NCI-H69 (cell line): ENCODE data around the gene PLPP3.
"Not testable (repeated sequence)": the region's sequence is repeated elsewhere in the genome, so short reads cannot be mapped to it uniquely, and the experiment has no call there.

ENCODE experiments used
- DNase-seq: peaks from one replicate; lab custom pipeline; 2025; lab: John Stamatoyannopoulos, UW

PLPP3 gene

DNA sequence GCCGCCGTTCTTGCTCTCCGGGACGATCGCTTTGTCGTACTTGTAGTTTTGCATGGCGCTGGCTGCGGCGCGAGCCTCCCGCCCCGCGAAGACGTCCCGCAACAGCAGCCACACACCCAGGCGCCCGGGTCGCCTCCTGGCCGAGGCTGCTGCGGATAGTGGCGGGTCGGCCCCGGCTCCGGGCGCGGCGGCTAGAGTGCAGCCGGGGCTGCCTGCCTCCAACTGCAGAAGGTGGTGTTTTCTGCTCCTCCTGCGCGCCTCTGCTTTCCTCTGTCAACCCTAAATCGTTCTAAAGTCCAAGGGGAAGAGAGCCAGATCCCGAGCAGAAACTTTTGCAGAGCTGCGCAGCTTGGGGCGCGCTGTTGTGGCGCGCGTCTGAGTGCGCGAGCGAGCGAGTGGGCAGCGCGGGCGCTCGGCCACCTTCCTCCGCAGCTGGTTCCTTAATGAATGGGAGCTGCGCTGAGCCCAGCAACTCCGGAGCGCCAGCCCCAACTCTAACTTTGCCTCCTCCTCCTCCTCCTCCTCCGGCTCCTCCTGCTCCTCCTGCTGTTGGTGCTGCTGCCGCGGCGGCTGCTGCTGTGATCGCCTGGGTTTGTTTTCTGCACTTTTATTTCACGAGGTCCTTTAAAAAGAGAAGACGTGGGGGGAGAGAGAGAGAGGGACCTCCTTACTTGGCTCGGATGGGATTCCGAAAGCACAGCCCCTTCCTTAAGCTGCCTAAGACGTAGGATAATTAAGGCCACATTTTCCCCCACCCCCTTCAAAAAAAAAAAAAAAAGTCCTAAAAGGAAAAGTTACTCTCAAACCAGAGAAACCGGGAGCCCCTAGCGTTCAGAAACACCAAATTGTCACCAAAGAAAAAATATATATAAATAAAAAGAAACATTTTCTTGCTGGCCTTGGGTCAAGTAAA lies at the start of gene PLPP3:
Gene PLPP3, minus strand, starts transcription at position 601 of the 913 bp plus-strand sequence. Its CDS starts 547 bp downstream, at position 54.
- DNase-seq, result peak; percentile 83

DNA sequence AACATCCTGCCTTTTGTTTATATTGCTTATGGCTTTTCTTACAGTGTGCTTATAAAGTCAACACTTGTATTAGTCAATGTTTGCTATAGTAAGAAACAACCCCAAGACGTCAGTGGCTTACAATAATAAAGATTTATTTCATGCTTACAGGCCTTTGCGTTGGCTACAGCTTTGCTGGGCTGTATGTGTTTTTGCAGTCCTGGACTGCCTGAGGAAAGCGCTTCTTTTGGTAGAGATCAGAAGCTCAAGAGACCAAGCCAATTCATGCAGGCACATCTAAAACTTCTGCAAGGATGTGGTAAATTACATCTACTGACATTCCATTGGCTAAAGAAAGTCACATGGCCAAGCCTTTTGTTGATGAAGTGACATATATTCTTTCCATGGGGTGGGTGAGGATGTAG lies 48.3 kb upstream of the PLPP3 start:
- no peak for DNase-seq

DNA sequence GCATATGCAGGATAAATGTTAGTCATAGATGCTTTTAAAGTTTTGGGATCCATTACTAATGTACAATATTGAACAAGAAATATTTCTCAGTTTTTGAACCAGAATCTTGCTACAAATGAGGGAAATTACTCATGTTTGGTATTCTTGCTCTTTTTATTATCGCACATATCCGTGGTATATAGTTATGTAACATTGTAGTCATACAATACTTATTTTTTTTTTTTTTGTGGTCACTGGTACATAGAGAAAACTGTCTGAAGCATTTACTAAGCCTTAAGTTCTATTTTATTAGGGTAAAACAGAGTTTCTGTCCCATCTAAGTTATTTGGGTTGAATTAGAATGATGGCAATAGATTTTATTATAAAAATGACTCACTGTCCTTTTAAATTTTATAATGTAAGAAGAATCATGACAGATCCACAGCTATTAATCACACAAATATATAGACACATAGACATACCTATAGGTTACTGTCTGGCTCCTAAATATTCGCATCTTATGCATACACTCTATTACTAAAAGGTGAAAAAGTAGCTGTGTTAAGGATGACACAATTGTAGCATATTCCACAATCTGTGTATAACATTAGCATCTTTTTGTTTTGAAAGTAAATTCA lies 47.8 kb upstream of the PLPP3 start:
- no peak for DNase-seq

DNA sequence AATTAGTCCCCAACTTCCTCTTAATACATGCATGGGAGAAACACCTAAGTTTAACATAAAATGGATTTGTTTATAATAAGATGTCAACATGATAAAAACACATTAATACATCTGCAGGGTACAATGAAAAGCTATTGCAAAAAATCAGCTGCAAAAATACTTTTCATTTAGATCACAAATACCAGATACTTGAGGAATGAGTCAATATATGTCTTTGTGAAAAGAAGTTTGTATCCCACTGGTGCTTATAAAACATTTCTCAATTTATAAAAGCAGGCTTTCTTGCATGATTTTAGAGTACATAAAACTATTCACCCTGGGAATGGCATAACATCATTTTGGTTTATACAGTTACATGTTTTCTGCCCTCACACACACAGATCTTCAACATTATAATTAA lies 47.2 kb upstream of the PLPP3 start:
- no peak for DNase-seq

DNA sequence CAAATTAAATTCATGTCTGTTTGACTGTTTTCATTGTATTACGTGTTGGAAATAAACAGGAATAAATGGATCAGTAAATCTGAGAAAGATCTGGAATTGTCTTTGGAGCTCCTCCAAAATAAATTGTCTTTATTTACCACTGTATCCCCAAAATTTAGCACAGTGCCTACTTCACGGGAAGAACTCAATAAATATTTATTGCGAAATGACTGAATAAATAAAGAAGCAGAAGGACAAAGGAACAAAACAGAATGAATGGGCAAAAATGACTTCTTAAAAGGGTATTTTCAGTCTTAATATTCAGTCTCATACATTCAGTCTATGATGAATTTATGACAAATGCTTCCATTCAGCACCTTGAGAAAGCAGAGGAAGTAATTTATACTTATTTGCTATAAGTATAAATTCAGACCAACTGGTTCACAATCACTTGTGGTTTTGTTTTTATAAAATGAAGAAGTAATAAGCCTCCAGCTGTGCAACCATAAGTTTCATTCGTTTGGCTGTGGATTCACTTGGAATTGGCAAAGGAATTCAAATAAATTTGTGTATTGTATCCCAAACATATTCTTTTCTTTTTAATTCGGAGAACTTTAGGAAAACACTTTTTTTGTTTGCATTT lies 46.6 kb upstream of the PLPP3 start:
- no peak for DNase-seq

DNA sequence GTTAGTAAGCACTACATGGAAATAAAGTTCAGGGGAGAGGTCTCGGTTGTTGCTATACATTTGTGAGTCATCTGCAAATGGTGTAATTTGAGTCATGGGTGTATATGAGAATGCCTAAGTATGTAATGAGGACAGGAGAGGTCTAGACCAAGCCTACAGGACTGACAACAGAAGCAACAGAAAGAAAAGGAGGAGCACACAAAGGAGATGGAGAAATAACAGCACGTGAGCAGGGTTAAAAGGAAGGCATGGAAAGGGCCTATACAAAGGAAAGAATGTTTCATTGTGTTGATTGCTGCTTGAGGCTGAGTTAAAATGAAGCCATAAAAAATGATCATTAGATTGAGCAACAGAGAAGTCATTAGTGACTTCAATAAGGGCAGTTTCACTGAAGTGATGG lies 37.8 kb upstream of the PLPP3 start:
- no peak for DNase-seq

DNA sequence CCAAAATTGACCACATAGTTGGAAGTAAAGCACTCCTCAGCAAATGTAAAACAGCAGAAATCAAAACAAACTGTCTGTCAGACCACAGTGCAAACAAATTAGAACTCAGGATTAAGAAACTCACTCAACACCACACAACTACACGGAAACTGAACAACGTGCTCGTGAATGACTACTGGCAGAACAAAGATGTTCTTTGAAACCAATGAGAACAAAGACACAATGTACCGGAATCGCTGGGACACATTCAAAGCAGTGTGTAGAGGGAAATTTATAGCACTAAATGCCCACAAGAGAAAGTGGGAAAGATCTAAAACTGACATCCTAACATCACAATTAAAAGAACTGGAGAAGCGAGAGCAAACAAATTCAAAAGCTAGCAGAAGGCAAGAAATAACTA lies 31.4 kb upstream of the PLPP3 start:
- not testable (repeated sequence) for DNase-seq

DNA sequence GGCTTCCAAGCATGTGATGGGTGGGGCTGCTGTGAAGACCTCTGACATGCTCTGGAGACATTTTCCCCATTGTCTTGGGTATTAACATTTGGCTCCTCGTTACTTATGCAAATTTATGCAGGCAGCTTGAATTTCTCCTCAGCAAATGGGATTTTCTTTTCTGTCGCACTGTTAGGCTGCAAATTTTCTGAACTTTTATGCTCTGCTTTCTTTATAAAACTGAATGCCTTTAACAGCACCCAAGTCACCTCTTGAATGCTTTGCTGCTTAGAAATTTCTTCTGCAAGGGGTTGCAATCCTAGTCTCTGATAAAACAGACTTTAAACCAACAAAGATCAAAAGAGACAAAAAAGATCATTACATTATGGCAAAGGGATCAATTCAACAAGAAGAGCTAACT lies 30.7 kb upstream of the PLPP3 start:
- not testable (repeated sequence) for DNase-seq

DNA sequence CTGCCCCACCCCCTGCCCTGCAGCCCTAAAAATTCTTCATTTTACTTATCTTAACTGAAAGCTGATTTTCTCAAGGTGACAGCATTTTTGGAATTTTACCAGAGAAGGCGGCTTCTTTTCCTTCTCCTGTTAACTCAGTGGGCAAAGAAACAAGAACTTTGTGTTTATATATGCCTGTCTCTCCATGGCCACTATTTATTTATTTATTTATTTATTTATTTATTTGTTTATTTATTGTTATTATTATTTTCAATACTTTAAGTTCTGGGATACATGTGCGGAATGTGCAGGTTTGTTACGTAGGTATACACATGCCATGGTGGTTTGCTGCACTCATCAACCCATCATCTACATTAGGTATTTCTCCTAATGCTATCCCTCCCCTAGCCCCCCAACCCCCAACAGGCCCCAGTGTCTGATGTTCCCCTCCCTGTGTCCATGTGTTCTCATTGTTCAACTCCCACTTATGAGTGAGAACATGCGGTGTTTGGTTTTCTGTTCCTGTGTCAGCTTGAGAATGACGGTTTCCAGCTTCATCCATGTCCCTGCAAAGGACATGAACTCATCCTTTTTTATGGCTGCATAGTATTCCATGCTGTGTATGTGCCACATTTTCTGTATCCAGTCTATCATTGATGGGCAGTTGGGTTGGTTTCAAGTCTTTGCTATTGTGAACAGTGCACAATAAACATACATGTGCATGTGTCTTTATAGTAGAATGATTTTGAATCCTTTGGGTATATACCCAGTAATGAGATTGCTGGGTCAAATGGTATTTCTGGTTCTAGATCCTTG lies 16.2 kb upstream of the PLPP3 start:
- DNase-seq, result not testable (repeated sequence)

DNA sequence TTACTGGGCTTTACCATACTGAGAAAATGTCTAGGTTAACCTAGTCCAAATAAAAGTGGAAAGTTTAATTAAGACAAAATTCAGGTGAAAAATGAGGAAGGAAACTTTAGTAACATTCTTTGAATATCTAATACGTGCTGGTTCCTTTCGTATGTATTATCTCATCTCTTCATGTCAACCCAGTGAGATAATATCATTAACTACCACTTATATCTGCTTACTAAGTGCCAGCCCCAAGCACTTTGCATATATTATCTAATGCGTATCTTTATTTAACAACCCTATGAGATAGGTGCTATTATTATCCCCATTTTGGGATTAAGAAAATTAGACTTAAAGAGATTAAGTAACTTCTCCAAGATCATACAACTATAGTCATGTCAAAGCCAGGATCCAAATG lies 12.5 kb upstream of the PLPP3 start:
- no peak for DNase-seq

DNA sequence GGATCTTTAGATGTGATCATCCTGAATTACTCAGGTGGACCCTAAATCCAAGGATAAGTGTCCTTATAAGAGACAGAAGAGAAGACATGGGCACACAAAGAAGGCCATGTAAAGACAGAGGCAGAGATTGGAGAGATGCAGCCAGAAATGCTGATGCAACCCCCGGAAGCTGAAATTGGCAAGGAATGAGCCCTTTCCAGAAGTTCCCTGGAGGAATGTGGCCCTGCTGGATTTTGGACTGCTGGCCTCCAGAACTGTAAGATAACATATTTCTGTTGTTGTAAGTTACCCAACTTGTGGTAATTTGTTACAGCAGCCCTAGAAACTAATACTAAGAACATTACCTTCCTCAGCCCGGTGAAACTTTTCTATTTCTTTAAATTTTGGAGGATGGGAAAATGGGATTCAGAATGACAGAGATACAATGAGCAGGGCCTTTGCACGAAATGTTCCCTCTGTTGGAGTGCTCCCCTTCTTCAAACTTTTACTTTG lies 11.2 kb upstream of the PLPP3 start:
- DNase-seq, result no peak

DNA sequence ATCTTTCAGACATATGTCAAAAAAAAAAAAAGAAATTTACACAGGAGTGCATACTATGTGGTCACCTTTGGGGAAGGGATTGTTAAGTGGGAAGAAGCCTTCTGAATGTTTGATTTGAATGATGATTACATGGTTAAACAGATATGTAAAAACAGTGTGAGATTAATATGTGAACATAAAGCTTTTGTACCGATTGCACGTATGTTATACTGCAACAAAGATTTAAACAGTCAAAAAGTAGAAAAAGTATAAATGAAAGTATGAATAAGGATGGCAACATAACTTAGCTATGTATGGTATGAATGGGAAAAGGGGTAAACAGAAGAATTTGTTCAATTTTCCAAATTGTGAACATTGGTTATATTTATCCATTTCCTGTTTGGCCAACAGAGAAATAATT lies 10.0 kb upstream of the PLPP3 start:
- no peak for DNase-seq

DNA sequence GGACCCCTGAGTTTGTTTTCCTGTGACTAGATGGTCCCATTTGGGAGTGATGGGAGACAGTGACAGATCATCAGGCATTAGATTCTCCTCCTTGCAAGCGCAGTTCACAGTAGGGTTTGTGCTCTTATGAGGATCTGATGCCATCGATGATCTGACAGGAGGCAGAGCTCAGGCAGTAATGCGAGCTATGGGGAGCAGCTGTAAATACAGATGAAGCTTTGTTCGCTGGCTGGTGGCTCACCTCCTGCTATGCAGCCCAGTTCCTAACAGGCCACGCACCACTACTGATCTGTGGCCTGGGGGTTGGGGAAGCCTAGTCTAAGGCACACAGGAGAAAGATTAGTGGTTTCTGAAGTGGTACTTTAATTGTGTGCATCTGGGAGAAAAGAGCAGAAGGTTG lies 7.1 kb upstream of the PLPP3 start:
- peak; percentile 2 for DNase-seq

DNA sequence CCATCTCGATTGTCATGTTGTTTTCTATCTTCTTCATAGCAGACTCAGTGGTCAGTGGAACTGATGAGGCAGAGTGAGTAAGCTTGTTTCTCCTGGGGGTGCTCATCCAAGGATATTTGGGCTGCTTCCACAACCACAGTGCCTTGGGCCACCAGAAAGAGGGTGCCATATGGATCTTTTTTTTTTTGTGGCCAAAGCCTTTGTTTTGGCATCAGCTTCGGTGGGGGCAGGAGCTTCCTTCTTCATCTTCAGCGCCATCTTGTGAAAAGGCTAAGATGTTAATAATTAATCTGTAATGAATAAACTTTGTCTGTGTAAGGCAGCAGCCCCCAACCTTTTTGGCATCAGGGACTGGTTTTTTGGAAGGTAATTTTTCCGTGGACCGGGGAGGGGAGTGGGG lies 6.6 kb upstream of the PLPP3 start:
- DNase-seq, result no peak

DNA sequence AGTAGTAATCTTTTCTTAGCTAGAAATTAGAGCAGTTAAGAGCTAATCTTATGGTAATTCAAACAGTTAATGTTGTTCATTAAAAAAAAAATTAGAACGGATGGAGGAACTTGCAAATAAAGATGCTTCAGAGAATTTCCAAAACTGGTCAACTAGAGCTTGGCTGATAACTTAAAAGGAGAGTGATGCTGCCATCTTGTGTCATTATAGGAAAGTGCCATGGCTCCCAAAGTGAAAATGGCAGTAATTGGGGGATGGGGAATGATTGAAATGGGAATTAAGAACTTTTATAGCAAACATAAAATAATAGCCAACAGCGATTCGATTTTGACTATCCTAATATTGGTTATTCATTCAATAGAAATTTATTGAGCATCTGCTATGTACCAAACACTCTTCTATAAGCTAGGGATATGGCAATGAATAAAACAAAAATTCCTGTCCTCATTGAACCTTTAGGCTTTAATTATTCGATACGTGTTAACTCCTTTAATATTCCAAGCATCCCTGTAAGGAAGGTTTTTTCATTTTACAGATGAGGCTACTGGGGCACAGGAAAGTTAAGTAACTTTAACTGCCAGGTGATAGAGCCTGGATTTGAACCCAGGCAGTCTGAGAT lies 5.7 kb upstream of the PLPP3 start:
- DNase-seq, result peak; percentile 49

DNA sequence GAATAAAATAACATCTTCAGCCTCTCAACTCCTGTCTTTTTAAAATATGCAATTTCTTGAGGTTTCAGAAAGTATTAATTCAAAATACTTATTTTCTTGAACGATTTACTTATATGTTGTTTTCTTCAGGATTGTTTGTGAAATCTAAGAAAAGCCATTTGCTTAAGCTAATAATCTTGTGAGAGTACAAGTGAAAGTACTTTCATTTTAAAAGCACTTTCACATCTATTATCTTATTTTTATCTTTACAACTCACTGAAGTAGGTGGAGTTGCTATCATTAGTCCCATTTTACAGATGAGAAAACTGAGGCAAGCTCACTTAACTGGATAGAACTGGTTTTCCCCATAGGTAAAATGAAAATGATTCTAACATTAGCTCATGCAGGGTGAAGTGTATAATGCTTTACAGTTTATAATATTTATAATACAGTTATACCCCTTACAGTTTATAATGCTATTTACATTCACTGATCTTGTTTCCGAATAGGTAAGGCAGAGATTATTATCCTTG lies 4.7 kb upstream of the PLPP3 start:
- DNase-seq, result no peak

DNA sequence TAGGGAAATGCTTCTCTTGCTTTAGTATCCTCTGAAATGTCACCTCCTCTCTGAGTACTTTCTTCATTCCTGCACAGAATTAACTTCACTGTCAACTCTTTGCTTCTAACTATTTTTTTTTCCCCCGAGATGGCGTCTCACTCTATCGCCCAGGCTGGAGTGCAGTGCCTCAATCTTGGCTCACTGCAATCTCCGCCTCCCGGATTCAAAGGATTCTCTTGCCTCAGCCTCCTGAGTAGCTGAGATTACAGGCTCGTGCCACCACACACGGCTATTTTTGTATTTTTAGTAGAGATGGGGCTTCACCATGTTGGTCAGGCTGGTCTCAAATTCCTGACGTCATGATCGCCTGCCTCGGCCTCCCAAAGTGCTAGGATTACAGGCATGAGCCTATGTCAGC lies 1.4 kb upstream of the PLPP3 start:
- no peak for DNase-seq

DNA sequence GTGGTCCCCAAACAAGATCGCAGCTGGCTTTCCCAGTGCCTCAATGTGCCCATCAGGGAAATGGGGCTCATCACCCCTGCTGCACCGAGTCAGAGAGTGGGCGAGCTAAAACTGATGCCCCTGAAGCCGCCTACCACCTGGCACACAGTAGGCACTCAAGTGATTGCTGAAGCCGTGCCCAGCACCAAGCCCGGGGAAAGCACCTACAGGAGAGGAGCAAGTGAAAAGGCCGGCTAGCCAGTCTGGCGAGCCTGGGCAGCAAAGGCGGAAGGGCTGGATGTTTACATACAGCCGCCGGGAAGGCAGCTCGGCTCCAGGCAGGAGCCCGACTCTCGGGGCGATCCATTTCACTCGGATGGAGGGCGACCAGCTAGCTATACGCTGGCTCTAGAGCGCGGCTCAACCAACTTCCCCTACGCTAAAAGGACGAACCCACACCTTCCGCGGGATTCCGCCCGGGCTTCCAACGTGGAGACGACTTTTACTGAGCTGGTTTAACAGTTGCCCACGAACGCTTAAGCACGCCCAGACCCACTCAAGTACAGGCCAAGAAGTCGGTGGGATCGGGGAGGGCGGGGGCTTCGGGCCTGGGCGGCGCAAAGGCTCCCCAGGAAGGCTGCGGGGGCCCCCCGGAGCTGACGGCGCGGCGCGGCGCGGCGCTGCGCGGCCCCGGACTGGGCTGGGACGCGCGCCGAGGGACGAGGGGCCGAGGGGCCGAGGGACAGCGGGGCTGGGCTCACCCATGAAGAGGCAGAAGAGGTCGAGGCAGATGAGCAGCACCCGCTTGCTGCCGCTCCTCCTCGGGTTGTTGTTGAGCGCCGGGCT lies 1.0 kb downstream of the PLPP3 start:
- peak; percentile 79 for DNase-seq

DNA sequence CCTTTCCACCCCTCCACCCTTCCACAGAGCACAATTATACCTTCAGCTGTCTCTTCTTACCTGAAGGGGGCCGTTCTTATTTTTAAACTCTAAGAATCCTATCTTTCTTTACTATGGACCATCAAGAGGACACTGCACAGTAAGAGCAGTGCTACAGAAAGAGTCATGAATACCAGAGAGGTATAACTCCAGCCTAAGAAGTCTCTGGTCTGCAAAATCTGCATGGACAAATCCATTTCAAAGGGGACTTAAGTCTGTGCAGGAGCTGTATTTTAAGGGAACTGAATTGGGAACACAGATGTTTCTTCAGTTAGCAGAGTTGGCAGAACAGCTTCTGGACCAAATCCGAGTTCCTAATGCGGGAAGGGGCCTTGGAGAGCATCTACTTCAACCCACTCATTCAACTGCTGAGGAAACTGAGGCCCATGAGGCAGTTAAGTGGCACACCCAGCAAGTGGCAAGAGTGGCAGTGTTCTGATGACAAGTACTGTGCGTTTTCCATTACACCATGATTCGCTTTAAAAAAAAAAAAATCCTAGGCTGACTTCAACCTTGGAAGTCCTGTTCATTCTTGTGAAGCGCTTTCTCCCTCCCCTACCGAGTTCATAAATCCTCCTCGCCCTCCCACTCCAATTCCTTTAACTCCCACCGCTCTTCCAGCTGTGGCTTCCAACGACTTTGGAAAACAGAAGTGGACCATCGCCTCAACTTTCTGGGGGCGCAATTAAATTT lies 1.8 kb downstream of the PLPP3 start:
- DNase-seq, result peak; percentile 31
